Stimulated activated CD8-positive, alpha-beta memory T cell treated with anti-CD3 and anti-CD28 coated beads, Interleukin-12 subunit alpha, Interleukin-12 subunit beta, amount 100 ng/mL, for 4 hours (primary cell): ENCODE data around the gene CDC14A.
A peak's percentile ranks its signal among the peaks of the same experiment; 100 is the strongest.
"Not testable (repeated sequence)": the region's sequence is repeated elsewhere in the genome, so short reads cannot be mapped to it uniquely, and the experiment has no call there.

Experiments used
- DNase-seq: peaks from one replicate; pipeline ENCODE4 v3.0.0-alpha.2; 2020; ENCODE audit warnings: low read depth

The CDC14A gene

GRCh38 chr1:100352267-100353070 lies at the start of gene CDC14A:
Gene CDC14A, plus strand, starts transcription at chr1:100352506. Its CDS starts 449 bp downstream, at chr1:100352955.
- DNase-seq = peak; percentile 70

DNA sequence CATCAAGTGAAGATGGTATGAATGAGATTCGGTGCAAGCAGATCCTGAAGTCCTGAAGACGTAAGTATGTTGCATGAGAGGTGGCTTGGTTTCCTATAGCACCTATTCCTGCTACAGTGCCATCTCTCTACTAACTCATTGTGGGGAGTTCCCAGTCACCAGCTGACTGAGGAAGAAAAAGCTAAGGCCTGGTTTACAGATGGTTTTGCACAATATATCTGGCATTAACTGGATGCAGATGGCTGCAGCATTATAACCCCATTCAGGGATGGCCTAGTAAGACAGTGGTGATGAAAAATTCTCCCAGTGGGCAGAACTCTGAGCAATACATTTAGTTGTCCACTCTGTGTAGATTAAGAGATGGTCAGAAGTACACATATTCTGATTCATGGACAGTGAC lies 49.6 kb upstream of the CDC14A start:
- DNase-seq = no peak

DNA sequence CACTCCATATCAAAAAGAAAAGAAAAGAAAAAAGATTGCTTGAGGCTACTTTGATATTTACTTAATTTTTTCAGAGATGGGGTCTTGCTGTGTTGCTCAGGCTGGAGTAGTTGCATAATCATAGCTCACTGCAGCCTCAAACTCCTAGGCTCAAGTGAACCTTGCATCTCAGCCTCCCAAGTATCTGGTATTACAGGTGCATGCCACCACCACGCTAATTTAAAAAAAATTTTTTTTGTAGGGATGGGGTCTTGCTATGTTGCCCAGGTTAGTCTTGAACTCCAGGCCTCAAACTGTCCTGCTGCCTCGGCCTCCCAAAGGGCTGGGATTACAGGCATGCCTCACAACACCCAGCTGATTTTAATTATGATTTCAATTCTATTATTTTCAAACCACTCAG lies 48.1 kb upstream of the CDC14A start:
- DNase-seq = no peak

- DNase-seq = no peak
Measured at GRCh38 chr1:100304921-100305320, 47.4 kb upstream of the CDC14A start.

DNA sequence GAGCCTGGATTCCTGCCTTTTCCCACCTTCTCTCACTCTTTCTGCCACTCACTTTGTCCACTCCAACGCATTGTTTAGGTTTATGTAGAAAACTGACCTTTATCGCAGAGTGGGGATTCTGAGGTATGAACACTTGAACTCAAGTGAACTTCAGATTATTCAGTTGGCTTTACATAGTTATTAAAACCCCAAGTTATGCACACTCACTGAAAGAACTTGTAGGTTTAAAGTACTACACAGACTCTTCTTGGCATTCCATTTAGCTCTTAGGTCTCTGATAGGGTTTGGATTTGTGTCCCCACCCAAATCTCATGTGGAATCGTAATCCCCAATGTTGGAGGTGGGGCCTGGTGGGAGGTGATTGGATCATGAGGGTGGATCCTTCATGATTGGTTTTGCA lies 46.4 kb upstream of the CDC14A start:
- no peak for DNase-seq

GRCh38 chr1:100306735-100307313 lies 45.5 kb upstream of the CDC14A start:
- no peak for DNase-seq

DNA sequence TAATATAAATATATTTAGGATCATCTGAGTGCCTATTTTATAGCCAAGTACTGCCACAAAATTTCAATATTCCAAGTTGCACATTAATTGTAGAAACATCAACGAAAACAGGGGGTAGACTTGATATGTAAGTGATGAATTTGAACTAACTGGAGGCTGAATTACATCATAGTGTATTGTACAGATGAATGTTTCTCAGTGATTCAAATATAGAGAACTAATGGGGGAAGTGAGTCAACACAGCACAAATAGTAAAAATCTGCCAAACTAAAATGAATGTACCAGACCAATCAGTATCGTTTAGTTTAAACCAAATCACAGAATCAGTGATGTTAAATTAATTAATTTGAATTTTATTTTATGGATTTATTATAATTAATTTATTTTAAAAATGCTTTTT lies 43.5 kb upstream of the CDC14A start:
- DNase-seq = no peak

DNA sequence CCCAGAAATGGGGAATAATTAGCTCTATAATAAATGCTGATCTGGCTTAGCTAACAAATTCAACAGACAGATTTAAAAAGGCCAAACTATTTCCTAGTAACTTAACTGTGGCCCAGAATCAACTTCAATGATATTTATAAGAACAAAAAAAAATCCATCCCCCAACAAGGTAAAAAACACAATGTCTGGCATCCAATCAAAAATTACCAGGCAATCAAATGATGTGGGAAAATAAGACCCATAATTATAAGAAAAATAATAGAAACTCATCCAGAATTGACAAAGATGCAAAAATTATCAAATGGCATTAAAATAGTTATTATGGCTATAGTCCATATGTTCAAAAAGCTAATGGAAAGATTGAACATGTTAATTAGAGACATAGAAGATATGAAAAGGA lies 42.4 kb upstream of the CDC14A start:
- DNase-seq = no peak

- no peak for DNase-seq
Measured at GRCh38 chr1:100313382-100313781, 38.9 kb upstream of the CDC14A start.

GRCh38 chr1:100316622-100317021 lies 35.7 kb upstream of the CDC14A start:
- DNase-seq = no peak

GRCh38 chr1:100320311-100321099 lies 31.8 kb upstream of the CDC14A start:
- DNase-seq = no peak

DNA sequence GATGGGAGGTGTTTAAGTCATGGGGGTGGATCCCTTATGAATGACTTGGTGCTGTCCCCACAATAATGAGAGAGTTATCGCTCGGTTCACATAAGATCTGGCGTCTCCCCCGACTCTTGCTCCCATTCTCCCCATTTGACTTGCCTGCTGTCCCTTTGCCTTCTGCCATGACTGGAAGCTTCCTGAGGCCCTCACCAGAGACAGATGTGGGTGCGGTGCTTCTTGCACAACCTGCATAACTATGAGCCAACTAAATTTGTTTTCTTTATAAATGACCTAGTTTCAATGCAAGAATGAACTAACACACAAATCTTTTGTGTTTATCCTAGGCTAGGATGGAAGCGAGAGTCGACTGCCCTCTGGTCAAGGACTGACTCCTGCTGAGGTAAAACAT lies 31.2 kb upstream of the CDC14A start:
- no peak for DNase-seq

GRCh38 chr1:100321506-100321905 lies 30.8 kb upstream of the CDC14A start:
- DNase-seq = no peak

GRCh38 chr1:100322436-100323211 lies 29.7 kb upstream of the CDC14A start:
- no peak for DNase-seq

DNA sequence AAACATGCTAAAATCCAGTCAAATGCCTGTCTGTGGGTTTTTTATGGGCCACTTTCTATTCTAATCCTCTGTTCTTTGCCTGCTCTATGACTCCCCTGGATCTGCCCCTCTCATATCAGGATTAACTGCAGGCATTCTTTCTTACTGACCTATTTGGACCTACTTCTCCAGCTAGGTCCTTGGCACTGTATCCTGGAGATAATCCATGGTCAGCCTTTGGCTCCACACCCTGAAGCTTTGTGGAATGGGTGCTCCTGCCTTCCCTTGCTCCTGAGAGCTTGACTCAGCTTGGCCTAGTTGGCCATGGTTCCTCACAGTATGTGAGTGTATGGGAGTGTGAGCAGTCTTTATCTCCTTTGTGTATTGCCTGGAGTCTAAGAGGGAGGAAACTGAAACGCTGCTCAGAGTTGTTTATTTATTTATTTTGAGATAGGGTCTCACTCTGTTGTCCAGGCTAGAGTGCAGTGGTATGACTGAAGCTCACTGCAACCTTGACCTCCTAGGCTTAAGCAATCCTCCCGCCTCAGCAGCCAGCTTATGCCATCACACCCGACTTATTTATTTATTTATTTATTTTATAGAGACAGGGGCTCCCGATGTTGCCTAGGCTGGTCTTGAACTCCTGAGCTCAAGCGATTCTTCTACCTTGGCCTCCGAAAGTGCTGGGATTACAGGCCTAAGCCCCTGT lies 28.7 kb upstream of the CDC14A start:
- DNase-seq = no peak

GRCh38 chr1:100325415-100326324 lies 26.6 kb upstream of the CDC14A start:
- DNase-seq = no peak

GRCh38 chr1:100326325-100326670 lies 26.0 kb upstream of the CDC14A start:
- DNase-seq = not testable (repeated sequence)

DNA sequence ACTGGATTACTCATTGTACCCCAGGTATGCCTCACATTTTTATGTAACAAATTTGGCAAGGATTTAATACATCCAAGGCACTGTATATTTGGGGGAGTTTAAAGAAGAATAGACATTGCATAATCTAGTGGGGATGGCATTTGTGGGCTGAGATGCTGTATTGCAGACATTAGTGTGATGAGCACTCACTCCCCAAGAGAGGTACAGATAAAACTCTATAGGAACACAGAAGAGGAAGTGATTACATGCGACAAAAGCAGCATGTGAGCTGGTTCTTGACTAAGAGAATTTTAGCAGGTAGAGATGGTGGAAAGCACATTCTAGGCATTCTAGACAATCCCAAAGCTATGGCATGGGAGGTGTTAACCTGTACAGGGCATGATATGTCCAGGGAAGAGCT lies 24.2 kb upstream of the CDC14A start:
- DNase-seq = no peak

DNA sequence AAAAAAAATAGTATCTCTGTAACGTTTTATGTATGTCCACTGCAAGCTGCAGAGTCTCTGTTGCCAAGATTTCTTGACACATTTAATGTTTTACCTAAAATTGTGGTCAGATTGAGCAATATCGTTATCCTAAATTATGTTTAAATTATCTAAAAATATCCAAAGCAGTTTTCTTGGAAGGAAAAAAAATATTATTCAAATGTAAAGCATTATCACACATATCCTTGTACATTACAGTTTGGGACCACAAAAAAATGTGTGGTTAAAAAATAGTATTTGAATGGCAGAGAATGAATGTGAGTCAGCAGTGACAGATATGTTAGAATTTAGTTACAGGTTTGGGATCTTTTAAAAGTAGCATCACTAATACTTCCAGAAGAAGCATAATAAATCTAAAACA lies 21.2 kb upstream of the CDC14A start:
- not testable (repeated sequence) for DNase-seq

DNA sequence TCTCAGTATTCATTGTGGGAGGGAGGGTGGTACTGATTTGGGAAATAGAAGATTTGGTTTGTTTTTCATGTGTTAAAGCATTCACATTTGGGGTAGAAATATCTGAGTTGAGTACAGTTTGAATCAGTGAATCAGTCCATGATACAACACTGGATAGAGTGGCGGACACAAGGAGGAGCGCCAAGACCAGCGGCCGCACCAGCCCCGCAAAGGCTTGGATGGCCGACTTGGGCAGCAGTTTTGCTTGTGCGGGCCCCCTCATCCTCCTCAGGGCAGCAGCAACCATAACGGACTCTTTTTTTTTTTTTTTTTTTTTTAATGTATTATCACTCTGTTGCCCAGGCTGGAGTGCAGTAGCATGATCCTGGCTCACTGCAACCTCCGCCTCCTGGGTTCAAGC lies 20.0 kb upstream of the CDC14A start:
- DNase-seq = no peak

- no peak for DNase-seq
Measured at GRCh38 chr1:100335436-100335835, 16.9 kb upstream of the CDC14A start.
